Right renal pelvis (tissue), 4 donors: ENCODE measurements around the gene RPL3. TPM values are rescaled to one million over a fixed set of nuclear protein-coding genes. Genes with fewer than 3 reads are reported as not detected.

Experiments used
- DNase-seq, 4 donors: peaks; one replicate each; pipeline ENCODE4 v3.0.0-alpha.2; 2013; ENCODE audit warnings: low read depth in 4 of 4, low spot score in 3 of 4, missing footprints in 1 of 4
- polyA plus RNA-seq, 4 donors: library from polyadenylated mRNA; unstranded; fragments of 120-200 nt; gene quantifications; one replicate each; pipeline ENCODE4 v1.2.1, GENCODE V29; 2013; ENCODE audit not compliant: insufficient read length in 4 of 4

Gene RPL3
- polyA plus RNA-seq, 4 donors, result 2,866 to 3,497 (median 3,191) TPM

- no peak for DNase-seq
These were observed 1.5 kb downstream of the RPL3 start for GRCh38 chr22:39317775-39318506.

GRCh38 chr22:39317084-39317774 is 2.2 kb downstream of the RPL3 start:
- no peak for DNase-seq

GRCh38 chr22:39316440-39317083 is 2.9 kb downstream of the RPL3 start:
- peak in 2 of 4 donors; percentile 58 to 66 for DNase-seq

- DNase-seq, result no peak
These were observed 4.0 kb downstream of the RPL3 start for GRCh38 chr22:39315389-39315788.

- no peak for DNase-seq
These were observed 5.0 kb downstream of the RPL3 start for GRCh38 chr22:39314251-39314971.

GRCh38 chr22:39313258-39314001 is 6.0 kb downstream of the RPL3 start:
- no peak for DNase-seq

GRCh38 chr22:39312410-39312809 is 7.0 kb downstream of the RPL3 start:
- no peak for DNase-seq

- no peak for DNase-seq
These were observed 7.6 kb downstream of the RPL3 start for GRCh38 chr22:39311592-39312400.

GRCh38 chr22:39309881-39310714 is 9.3 kb downstream of the RPL3 start:
- no peak for DNase-seq

- no peak for DNase-seq
These were observed 10.0 kb downstream of the RPL3 start for GRCh38 chr22:39309364-39309861.

- DNase-seq, result no peak
These were observed 10.6 kb downstream of the RPL3 start for GRCh38 chr22:39308614-39309363.

GRCh38 chr22:39306456-39307361 is 12.7 kb downstream of the RPL3 start:
- no peak for DNase-seq

GRCh38 chr22:39303892-39304671 is 15.3 kb downstream of the RPL3 start:
- no peak for DNase-seq

- no peak for DNase-seq
These were observed 16.1 kb downstream of the RPL3 start for GRCh38 chr22:39303358-39303757.

GRCh38 chr22:39302431-39302960 is 16.9 kb downstream of the RPL3 start:
- DNase-seq, result no peak

- no peak for DNase-seq
These were observed 17.5 kb downstream of the RPL3 start for GRCh38 chr22:39301926-39302325.
